H1 (cell line): ENCODE measurements around the gene MRPL32. TPM values are rescaled to one million over a fixed set of nuclear protein-coding genes. Genes with fewer than 3 reads are reported as not detected.

ENCODE experiments used
- ASH2L ChIP-seq: fragments of 200-600, 300-600 bp; sonication (generic); IDR thresholded peaks from one replicate; pipeline ENCODE4 v1.7.1; 2017; ENCODE audit warnings: low read length
- ATF2 ChIP-seq: IDR thresholded peaks from 2 replicates; pipeline ENCODE4 v1.6.1; 2012; ENCODE audit warnings: low read length, inconsistent platforms
- E2F6 ChIP-seq: IDR thresholded peaks from 2 replicates; pipeline ENCODE4 v1.6.1; 2012; ENCODE audit warnings: inconsistent platforms
- EGR1 ChIP-seq: IDR thresholded peaks from 2 replicates; pipeline ENCODE4 v1.6.1; 2011; ENCODE audit warnings: low read depth, low read length, borderline replicate concordance
- KDM5A ChIP-seq: fragments of 200-600 bp; IDR thresholded peaks from 2 replicates; pipeline ENCODE4 v1.7.1; 2012; ENCODE audit warnings: mild to moderate bottlenecking, low read length, inconsistent platforms, mixed read lengths
- NRF1 ChIP-seq: IDR thresholded peaks from 2 replicates; pipeline ENCODE4 v1.6.1; 2011; ENCODE audit warnings: mild to moderate bottlenecking, low read depth, low read length, improper control_type of control experiment
- POLR2A ChIP-seq, 2 experiments: IDR thresholded peaks; 1 replicate in 1 of 2; 2 replicates in 1 of 2; pipeline ENCODE4 v1.6.1; 2011; ENCODE audit warnings: low read depth in 2 of 2, low read length in 2 of 2, mild to moderate bottlenecking in 2 of 2; ENCODE audit errors: control extremely low read depth in 1 of 2
- RXRA ChIP-seq: IDR thresholded peaks from 2 replicates; pipeline ENCODE4 v1.6.1; 2011; ENCODE audit warnings: low read depth, mild to moderate bottlenecking, low read length, moderate library complexity; ENCODE audit not compliant: insufficient read depth
- SIRT6 ChIP-seq: IDR thresholded peaks from one replicate; pipeline ENCODE4 v1.7.1; 2012; ENCODE audit warnings: low read length, inconsistent platforms
- SRF ChIP-seq: IDR thresholded peaks from 2 replicates; pipeline ENCODE4 v1.6.1; 2011; ENCODE audit warnings: mild to moderate bottlenecking, low read depth, low read length, moderate library complexity
- polyA plus RNA-seq, 7 experiments: library from polyadenylated mRNA; depleted of rRNA in 3 of 7; stranded (reverse) in 5 of 7; unstranded in 2 of 7; fragments of >200 nt in 5 of 7; fragments of 200-250 nt in 2 of 7; gene quantifications; 1 replicate in 5 of 7; 2 replicates in 1 of 7; 4 replicates in 1 of 7; pipeline versions ENCODE4 v1.2.1 to v1.2.3, GENCODE V29; 2011 to 2013; ENCODE audit warnings: missing spikeins in 2 of 7, mixed read lengths in 2 of 7
- total RNA-seq: library from RNA; stranded (reverse); fragmentation: NEBNext Ultra II Directional; extraction: Animal tissue kit (Norgen Biotek cat#: 25700); gene quantifications from 2 replicates; pipeline ENCODE4 v1.2.1, GENCODE V29; 2021
- TF ChIP-seq, protein P1 (sequence below): fragments of 300-600 bp; sonication (generic); IDR thresholded peaks from 2 replicates; pipeline ENCODE4 v1.7.1; 2012; ENCODE audit warnings: low read length, moderate library complexity, mild to moderate bottlenecking, inconsistent platforms; ENCODE audit not compliant: insufficient replicate concordance

Gene MRPL32
- total and polyA plus RNA-seq, 2 of the 8 experiments (the other 6 are each of a cell fraction or from before 2014, with no cell fraction given) = 50.9 to 97.2 TPM

DNA sequence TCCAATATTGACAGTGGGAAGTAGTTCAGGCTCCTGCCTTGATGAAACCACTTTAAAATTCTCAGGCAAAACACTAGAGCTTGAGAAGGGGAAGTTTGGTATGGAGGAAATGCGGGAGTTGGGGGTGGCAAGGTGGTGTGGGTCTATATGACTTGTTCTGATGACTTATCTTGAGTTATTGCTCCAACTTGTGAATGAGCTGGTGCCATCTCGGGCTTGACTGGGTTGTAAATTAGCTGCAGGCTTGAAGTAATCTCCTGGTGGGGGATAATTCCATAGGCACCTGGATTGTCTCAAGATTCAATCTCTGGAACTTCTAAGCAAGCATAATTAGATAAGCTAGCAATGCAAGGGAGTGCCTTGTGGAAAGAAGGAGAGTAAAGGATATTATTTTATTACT is 29.0 kb downstream of the MRPL32 start (continued):
- TF ChIP-seq, protein P1, sequence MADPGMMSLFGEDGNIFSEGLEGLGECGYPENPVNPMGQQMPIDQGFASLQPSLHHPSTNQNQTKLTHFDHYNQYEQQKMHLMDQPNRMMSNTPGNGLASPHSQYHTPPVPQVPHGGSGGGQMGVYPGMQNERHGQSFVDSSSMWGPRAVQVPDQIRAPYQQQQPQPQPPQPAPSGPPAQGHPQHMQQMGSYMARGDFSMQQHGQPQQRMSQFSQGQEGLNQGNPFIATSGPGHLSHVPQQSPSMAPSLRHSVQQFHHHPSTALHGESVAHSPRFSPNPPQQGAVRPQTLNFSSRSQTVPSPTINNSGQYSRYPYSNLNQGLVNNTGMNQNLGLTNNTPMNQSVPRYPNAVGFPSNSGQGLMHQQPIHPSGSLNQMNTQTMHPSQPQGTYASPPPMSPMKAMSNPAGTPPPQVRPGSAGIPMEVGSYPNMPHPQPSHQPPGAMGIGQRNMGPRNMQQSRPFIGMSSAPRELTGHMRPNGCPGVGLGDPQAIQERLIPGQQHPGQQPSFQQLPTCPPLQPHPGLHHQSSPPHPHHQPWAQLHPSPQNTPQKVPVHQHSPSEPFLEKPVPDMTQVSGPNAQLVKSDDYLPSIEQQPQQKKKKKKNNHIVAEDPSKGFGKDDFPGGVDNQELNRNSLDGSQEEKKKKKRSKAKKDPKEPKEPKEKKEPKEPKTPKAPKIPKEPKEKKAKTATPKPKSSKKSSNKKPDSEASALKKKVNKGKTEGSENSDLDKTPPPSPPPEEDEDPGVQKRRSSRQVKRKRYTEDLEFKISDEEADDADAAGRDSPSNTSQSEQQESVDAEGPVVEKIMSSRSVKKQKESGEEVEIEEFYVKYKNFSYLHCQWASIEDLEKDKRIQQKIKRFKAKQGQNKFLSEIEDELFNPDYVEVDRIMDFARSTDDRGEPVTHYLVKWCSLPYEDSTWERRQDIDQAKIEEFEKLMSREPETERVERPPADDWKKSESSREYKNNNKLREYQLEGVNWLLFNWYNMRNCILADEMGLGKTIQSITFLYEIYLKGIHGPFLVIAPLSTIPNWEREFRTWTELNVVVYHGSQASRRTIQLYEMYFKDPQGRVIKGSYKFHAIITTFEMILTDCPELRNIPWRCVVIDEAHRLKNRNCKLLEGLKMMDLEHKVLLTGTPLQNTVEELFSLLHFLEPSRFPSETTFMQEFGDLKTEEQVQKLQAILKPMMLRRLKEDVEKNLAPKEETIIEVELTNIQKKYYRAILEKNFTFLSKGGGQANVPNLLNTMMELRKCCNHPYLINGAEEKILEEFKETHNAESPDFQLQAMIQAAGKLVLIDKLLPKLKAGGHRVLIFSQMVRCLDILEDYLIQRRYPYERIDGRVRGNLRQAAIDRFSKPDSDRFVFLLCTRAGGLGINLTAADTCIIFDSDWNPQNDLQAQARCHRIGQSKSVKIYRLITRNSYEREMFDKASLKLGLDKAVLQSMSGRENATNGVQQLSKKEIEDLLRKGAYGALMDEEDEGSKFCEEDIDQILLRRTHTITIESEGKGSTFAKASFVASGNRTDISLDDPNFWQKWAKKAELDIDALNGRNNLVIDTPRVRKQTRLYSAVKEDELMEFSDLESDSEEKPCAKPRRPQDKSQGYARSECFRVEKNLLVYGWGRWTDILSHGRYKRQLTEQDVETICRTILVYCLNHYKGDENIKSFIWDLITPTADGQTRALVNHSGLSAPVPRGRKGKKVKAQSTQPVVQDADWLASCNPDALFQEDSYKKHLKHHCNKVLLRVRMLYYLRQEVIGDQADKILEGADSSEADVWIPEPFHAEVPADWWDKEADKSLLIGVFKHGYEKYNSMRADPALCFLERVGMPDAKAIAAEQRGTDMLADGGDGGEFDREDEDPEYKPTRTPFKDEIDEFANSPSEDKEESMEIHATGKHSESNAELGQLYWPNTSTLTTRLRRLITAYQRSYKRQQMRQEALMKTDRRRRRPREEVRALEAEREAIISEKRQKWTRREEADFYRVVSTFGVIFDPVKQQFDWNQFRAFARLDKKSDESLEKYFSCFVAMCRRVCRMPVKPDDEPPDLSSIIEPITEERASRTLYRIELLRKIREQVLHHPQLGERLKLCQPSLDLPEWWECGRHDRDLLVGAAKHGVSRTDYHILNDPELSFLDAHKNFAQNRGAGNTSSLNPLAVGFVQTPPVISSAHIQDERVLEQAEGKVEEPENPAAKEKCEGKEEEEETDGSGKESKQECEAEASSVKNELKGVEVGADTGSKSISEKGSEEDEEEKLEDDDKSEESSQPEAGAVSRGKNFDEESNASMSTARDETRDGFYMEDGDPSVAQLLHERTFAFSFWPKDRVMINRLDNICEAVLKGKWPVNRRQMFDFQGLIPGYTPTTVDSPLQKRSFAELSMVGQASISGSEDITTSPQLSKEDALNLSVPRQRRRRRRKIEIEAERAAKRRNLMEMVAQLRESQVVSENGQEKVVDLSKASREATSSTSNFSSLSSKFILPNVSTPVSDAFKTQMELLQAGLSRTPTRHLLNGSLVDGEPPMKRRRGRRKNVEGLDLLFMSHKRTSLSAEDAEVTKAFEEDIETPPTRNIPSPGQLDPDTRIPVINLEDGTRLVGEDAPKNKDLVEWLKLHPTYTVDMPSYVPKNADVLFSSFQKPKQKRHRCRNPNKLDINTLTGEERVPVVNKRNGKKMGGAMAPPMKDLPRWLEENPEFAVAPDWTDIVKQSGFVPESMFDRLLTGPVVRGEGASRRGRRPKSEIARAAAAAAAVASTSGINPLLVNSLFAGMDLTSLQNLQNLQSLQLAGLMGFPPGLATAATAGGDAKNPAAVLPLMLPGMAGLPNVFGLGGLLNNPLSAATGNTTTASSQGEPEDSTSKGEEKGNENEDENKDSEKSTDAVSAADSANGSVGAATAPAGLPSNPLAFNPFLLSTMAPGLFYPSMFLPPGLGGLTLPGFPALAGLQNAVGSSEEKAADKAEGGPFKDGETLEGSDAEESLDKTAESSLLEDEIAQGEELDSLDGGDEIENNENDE = no peak
- no peak for TF ChIP-seq NRF1
- no peak for TF ChIP-seq POLR2A (IDR thresholded peaks at IDR 0.05; ENCODE audit: control extremely low read depth in 1 of 2, low read depth in 2 of 2, low read length in 2 of 2)
- TF ChIP-seq SRF = no peak
- no peak for TF ChIP-seq E2F6
- no peak for TF ChIP-seq SIRT6
- TF ChIP-seq ATF2 = no peak
- TF ChIP-seq ASH2L = no peak
- no peak for TF ChIP-seq KDM5A
- TF ChIP-seq RXRA = no peak
- no peak for TF ChIP-seq EGR1
